Measurements from ENCODE around the gene ABLIM2.

Gene ABLIM2

GRCh38 chr4:7999279-7999678 is 159.3 kb downstream of the ABLIM2 start:
- no peak for FAIRE-seq
- TF ChIP-seq, protein P1, sequence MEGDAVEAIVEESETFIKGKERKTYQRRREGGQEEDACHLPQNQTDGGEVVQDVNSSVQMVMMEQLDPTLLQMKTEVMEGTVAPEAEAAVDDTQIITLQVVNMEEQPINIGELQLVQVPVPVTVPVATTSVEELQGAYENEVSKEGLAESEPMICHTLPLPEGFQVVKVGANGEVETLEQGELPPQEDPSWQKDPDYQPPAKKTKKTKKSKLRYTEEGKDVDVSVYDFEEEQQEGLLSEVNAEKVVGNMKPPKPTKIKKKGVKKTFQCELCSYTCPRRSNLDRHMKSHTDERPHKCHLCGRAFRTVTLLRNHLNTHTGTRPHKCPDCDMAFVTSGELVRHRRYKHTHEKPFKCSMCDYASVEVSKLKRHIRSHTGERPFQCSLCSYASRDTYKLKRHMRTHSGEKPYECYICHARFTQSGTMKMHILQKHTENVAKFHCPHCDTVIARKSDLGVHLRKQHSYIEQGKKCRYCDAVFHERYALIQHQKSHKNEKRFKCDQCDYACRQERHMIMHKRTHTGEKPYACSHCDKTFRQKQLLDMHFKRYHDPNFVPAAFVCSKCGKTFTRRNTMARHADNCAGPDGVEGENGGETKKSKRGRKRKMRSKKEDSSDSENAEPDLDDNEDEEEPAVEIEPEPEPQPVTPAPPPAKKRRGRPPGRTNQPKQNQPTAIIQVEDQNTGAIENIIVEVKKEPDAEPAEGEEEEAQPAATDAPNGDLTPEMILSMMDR (IDR thresholded peaks at IDR 0.05; ENCODE audit: insufficient read depth, missing control alignments), result no peak
- DNase-seq (ENCODE audit: insufficient read length, low spot score), result no peak

- TF ChIP-seq, protein P1 (IDR thresholded peaks at IDR 0.05; ENCODE audit: insufficient read depth, missing control alignments), result no peak
- DNase-seq (ENCODE audit: insufficient read length, low spot score) (no peak), FAIRE-seq (no peak)
Measured at GRCh38 chr4:7998447-7998846, 160.2 kb downstream of the ABLIM2 start.

GRCh38 chr4:7995866-7996265 is 162.7 kb downstream of the ABLIM2 start:
- FAIRE-seq, result no peak
- TF ChIP-seq, protein P1 (IDR thresholded peaks at IDR 0.05; ENCODE audit: insufficient read depth, missing control alignments), result no peak
- no peak for DNase-seq (ENCODE audit: insufficient read length, low spot score)

DNA sequence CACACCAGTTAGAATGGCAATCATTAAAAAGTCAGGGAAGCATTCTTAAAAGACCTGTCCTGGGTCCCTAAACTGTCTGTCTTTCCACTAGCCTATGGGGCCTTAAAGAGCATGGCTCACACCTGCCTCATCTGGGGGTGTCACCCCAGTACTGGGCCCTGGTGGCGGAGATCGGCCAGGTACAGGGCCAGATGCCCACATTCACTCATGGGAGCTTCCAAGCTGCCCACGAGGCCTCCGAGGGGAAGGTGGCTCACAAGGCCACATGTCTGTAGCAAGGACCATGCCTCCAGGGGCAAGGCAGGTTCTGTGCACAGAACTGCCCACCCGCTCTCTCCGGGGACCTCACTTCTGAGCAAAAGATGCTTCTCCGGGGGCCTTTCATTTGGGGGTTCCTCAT is 163.5 kb downstream of the ABLIM2 start:
- TF ChIP-seq, protein P1 (IDR thresholded peaks at IDR 0.05; ENCODE audit: insufficient read depth, missing control alignments), result no peak
- no peak for DNase-seq (ENCODE audit: insufficient read length, low spot score)
- FAIRE-seq, result no peak

- FAIRE-seq, result no peak
- TF ChIP-seq, protein P1 (IDR thresholded peaks at IDR 0.05; ENCODE audit: insufficient read depth, missing control alignments), result no peak
Measured at GRCh38 chr4:7993671-7994070, 164.9 kb downstream of the ABLIM2 start.

GRCh38 chr4:7992846-7993245 is 165.8 kb downstream of the ABLIM2 start:
- no peak for DNase-seq (ENCODE audit: insufficient read length, low spot score)
- no peak for FAIRE-seq
- TF ChIP-seq, protein P1 (IDR thresholded peaks at IDR 0.05; ENCODE audit: insufficient read depth, missing control alignments), result no peak

More at GRCh38 chr4:7993671-7994070, 164.9 kb downstream of the ABLIM2 start:
- no peak for DNase-seq (ENCODE audit: insufficient read length, low spot score)

DNA sequence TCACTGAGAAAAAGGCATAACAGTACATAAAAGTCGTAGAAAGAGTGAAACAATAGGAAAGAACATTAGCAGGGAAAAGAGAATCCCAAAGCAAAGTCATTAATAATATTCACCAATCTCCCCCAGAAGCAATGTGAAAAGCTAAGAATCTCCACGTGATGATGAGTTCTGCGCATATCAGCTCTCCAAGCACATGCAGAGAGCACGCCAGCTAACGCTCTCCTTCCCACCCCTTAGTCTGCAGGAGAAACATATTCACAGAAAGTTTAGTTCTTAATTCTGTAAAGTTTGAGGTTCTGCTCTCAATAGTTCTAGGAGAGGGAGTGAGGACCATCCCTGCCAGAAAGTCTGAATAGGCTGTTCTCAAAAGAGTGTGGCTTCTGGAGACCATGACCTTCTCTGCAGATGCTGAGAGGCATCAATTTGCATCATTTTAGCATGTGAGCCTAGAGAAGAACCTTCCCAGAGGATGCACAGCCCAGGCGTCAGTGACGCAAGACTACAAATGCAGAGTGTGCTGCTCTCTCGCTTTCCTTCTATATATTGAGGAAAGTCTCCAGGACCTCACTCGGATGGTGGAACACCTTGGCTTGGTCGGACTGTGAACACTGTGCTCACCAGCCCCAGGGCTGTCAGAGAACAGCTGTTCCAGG is 167.7 kb downstream of the ABLIM2 start:
- TF ChIP-seq, protein P1 (IDR thresholded peaks at IDR 0.05; ENCODE audit: insufficient read depth, missing control alignments), result no peak
- DNase-seq (ENCODE audit: insufficient read length, low spot score) (no peak), FAIRE-seq (no peak)

Data from D721Med (cell line).